Limb (tissue), 2 donors: ENCODE data around the gene PCDH9.
"Not testable (repeated sequence)": the region's sequence is repeated elsewhere in the genome, so short reads cannot be mapped to it uniquely, and the experiment has no call there.

Source experiments
- DNase-seq, 2 donors: peaks; one replicate each; pipeline ENCODE4 v3.0.0-alpha.2; 2016; ENCODE audit errors: extremely low spot score in 2 of 2

PCDH9 gene

GRCh38 chr13:67125681-67126080 lies 104.5 kb downstream of the PCDH9 start:
- DNase-seq = no peak

- DNase-seq = no peak
Measured at GRCh38 chr13:67123165-67123564, 107.0 kb downstream of the PCDH9 start.

- no peak for DNase-seq
Measured at GRCh38 chr13:67122251-67122650, 107.9 kb downstream of the PCDH9 start.

GRCh38 chr13:67120872-67121531 lies 109.1 kb downstream of the PCDH9 start:
- no peak for DNase-seq

GRCh38 chr13:67119481-67119894 lies 110.6 kb downstream of the PCDH9 start:
- DNase-seq = no peak

- no peak for DNase-seq
Measured at GRCh38 chr13:67118277-67118676, 111.9 kb downstream of the PCDH9 start.

GRCh38 chr13:67117010-67117550 lies 113.1 kb downstream of the PCDH9 start:
- DNase-seq = no peak

- DNase-seq = no peak
Measured at GRCh38 chr13:67107979-67108378, 122.2 kb downstream of the PCDH9 start.

- no peak for DNase-seq
Measured at GRCh38 chr13:67106502-67107057, 123.6 kb downstream of the PCDH9 start.

- DNase-seq = no peak
Measured at GRCh38 chr13:67101730-67102467, 128.2 kb downstream of the PCDH9 start.

- DNase-seq = no peak
Measured at GRCh38 chr13:67100730-67101129, 129.4 kb downstream of the PCDH9 start.

GRCh38 chr13:67099494-67099893 lies 130.6 kb downstream of the PCDH9 start:
- no peak for DNase-seq

- no peak for DNase-seq
Measured at GRCh38 chr13:67097892-67098452, 132.2 kb downstream of the PCDH9 start.

- DNase-seq = not testable (repeated sequence)
Measured at GRCh38 chr13:67096893-67097292, 133.2 kb downstream of the PCDH9 start.

- DNase-seq = no peak
Measured at GRCh38 chr13:67096418-67096817, 133.7 kb downstream of the PCDH9 start.

- no peak for DNase-seq
Measured at GRCh38 chr13:67095621-67096020, 134.5 kb downstream of the PCDH9 start.

- no peak for DNase-seq
Measured at GRCh38 chr13:67094952-67095351, 135.2 kb downstream of the PCDH9 start.

- no peak for DNase-seq
Measured at GRCh38 chr13:67094078-67094477, 136.1 kb downstream of the PCDH9 start.

GRCh38 chr13:67091603-67092002 lies 138.5 kb downstream of the PCDH9 start:
- DNase-seq = no peak

GRCh38 chr13:67090856-67091255 lies 139.3 kb downstream of the PCDH9 start:
- DNase-seq = peak in 1 of 2 donors; percentile 9

- no peak for DNase-seq
Measured at GRCh38 chr13:67087527-67087926, 142.6 kb downstream of the PCDH9 start.

- DNase-seq = no peak
Measured at GRCh38 chr13:67086260-67086659, 143.9 kb downstream of the PCDH9 start.
